Endodermal cell (in vitro differentiated cells): ENCODE data around the gene KDM1A. TPM values are rescaled to one million over a fixed set of nuclear protein-coding genes. Genes with fewer than 3 reads are reported as not detected.
A peak's percentile ranks its signal among the peaks of the same experiment; 100 is the strongest.

Experiments
- DNase-seq: peaks from one replicate; pipeline ENCODE4 v3.0.0-alpha.2; 2017
- H3K27ac ChIP-seq: 2 replicates; pipeline ENCODE4 v1.5.1; 2013; ENCODE audit warnings: mild to moderate bottlenecking, low read depth, low read length, moderate library complexity
- H3K27me3 ChIP-seq: 2 replicates; pipeline ENCODE4 v1.6.1; 2013; ENCODE audit warnings: mild to moderate bottlenecking, low read length, moderate library complexity; ENCODE audit not compliant: insufficient read depth, control insufficient read depth, poor library complexity, severe bottlenecking
- H3K36me3 ChIP-seq: 2 replicates; pipeline ENCODE4 v1.7.0; 2013; ENCODE audit warnings: mild to moderate bottlenecking, low read length, moderate library complexity; ENCODE audit not compliant: control insufficient read depth, insufficient read depth
- H3K4me1 ChIP-seq: one replicate; pipeline ENCODE4 v1.7.0; 2013; ENCODE audit warnings: low read length; ENCODE audit not compliant: control insufficient read depth, insufficient read depth
- H3K4me3 ChIP-seq: 2 replicates; pipeline ENCODE4 v1.5.1; 2013; ENCODE audit warnings: mild to moderate bottlenecking, low read length, moderate library complexity
- H3K9ac ChIP-seq: 2 replicates; pipeline ENCODE4 v1.6.1; 2013; ENCODE audit warnings: mild to moderate bottlenecking, low read length, moderate library complexity; ENCODE audit not compliant: poor library complexity, severe bottlenecking; ENCODE audit errors: extremely low read depth
- H3K9me3 ChIP-seq: 2 replicates; pipeline ENCODE4 v1.6.1; 2013; ENCODE audit warnings: mild to moderate bottlenecking, low read length, moderate library complexity; ENCODE audit not compliant: control insufficient read depth
- H3K27ac Mint-ChIP-seq: 2 replicates; pipeline ENCODE4 v1.8.0; 2020; ENCODE audit warnings: mixed read lengths
- H3K27me3 Mint-ChIP-seq: 2 replicates; pipeline ENCODE4 v1.8.0; 2021; ENCODE audit warnings: mild to moderate bottlenecking, mixed read lengths; ENCODE audit not compliant: insufficient read depth
- H3K36me3 Mint-ChIP-seq: 2 replicates; pipeline ENCODE4 v1.8.0; 2020; ENCODE audit warnings: low read depth, mixed read lengths
- H3K4me1 Mint-ChIP-seq: 2 replicates; pipeline ENCODE4 v1.8.0; 2020; ENCODE audit warnings: mixed read lengths
- H3K4me3 Mint-ChIP-seq: 2 replicates; pipeline ENCODE4 v1.8.0; 2020; ENCODE audit warnings: mild to moderate bottlenecking, moderate library complexity, mixed read lengths
- H3K9me3 Mint-ChIP-seq: 2 replicates; pipeline ENCODE4 v1.8.0; 2020; ENCODE audit warnings: mild to moderate bottlenecking, mixed read lengths
- WGBS, 2 experiments: methylation state at CpG; one replicate each; pipeline versions ENCODE4 v1.1.5 to v1.1.7; 2013; ENCODE audit warnings: missing lambda C conversion rate in 2 of 2, mixed read lengths in 1 of 2; ENCODE audit not compliant: insufficient coverage in 1 of 2, insufficient read length in 1 of 2; 5-methylcytosine and 5-hydroxymethylcytosine counted together
- total RNA-seq, 2 donors: library from RNA; stranded (reverse); fragmentation: NEBNext Ultra II Directional in 1 of 2; extraction: Animal tissue kit (Norgen Biotek cat#: 25700) in 1 of 2; gene quantifications; 2 replicates in 1 of 2; 3 replicates in 1 of 2; pipeline ENCODE4 v1.2.1, GENCODE V29; 2021
- TF ChIP-seq, protein P1 (sequence below): fragments of 200-600 bp; sonication (generic); conservative IDR thresholded peaks from 2 replicates; pipeline ENCODE4 v1.5.0; 2021; ENCODE audit warnings: antibody characterized with exemption, mild to moderate bottlenecking

The KDM1A gene
- total RNA-seq, 2 donors from 2014 or later = 153 to 204 TPM

DNA sequence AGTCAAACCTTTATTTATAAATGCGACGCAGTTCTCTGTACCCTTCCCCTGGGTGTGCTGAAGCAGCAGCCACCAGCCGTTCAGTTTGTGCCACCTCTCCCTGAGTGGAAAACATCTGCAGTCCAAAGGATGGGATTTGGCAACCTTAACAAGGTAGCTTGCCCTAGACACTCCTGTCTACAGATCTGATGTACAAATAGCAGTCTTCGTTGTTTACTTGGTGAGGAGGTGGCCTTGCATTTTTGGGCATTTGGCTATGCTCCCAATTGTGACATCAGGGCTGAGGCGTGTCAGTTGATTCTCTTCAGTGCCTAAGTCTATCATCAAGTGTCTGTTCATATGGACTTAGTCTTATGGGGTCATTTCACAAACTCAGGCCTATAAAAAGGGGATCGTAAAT is 59.8 kb downstream of the KDM1A start:
- H3K36me3 Mint-ChIP-seq = peaks cover 77% of the 10 kb centered on the region
- H3K4me3 Mint-ChIP-seq = no peak overlapping the region
- WGBS, 2 experiments = 94 to 96% methylated on average over 6 of the region's 6 CpGs

DNA sequence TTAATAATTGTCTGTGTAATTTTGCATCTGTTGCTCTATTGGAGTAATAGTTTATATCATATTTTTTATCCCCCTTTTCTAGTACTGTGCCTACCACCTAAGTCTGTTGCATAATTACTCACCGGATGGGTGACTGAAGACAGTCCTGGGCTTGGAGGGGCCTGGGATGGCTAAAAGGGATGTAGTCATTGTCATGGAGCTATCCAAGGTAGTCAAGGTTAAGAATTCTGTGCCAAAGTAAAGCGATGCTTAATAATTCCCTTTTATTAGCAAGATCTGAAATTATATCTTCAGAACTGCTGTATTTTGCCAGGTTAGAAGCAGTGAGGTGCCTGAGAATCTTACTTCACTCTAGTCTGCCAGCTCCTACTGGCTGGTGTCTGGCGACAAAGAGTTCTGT is 61.6 kb downstream of the KDM1A start:
- Histone ChIP-seq H3K4me1 (no peaks in the 10 kb centered on the region), H3K27me3 (no peaks in the 10 kb centered on the region), H3K9me3 (no peaks in the 10 kb centered on the region), H3K27ac (no peak overlapping the region), H3K4me3 (no peak overlapping the region), H3K36me3 (peaks cover 92% of the 10 kb centered on the region), H3K9ac (no peak overlapping the region)
- Mint-ChIP-seq H3K36me3 (peaks cover 80% of the 10 kb centered on the region), H3K9me3 (no peaks in the 10 kb centered on the region), H3K27me3 (no peaks in the 10 kb centered on the region), H3K4me3 (no peak overlapping the region), H3K27ac (peak overlapping the region; percentile 32), H3K4me1 (no peaks in the 10 kb centered on the region)
- no peak for DNase-seq
- TF ChIP-seq, protein P1, sequence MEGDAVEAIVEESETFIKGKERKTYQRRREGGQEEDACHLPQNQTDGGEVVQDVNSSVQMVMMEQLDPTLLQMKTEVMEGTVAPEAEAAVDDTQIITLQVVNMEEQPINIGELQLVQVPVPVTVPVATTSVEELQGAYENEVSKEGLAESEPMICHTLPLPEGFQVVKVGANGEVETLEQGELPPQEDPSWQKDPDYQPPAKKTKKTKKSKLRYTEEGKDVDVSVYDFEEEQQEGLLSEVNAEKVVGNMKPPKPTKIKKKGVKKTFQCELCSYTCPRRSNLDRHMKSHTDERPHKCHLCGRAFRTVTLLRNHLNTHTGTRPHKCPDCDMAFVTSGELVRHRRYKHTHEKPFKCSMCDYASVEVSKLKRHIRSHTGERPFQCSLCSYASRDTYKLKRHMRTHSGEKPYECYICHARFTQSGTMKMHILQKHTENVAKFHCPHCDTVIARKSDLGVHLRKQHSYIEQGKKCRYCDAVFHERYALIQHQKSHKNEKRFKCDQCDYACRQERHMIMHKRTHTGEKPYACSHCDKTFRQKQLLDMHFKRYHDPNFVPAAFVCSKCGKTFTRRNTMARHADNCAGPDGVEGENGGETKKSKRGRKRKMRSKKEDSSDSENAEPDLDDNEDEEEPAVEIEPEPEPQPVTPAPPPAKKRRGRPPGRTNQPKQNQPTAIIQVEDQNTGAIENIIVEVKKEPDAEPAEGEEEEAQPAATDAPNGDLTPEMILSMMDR = no peak
- 96 to 100% methylated on average over 2 to 3 of the region's 3 CpGs for WGBS, 2 experiments

More for the DNA sequence above, 59.8 kb downstream of the KDM1A start:
- Histone ChIP-seq H3K9ac (no peak overlapping the region), H3K4me1 (no peaks in the 10 kb centered on the region), H3K27ac (no peak overlapping the region), H3K4me3 (no peak overlapping the region), H3K27me3 (no peaks in the 10 kb centered on the region), H3K9me3 (no peaks in the 10 kb centered on the region), H3K36me3 (peaks cover 88% of the 10 kb centered on the region)
- H3K27ac Mint-ChIP-seq = no peak overlapping the region
- TF ChIP-seq, protein P1 = no peak
- no peak for DNase-seq
- no peaks in the 10 kb centered on the region for H3K27me3 Mint-ChIP-seq
- no peaks in the 10 kb centered on the region for H3K9me3 Mint-ChIP-seq
- H3K4me1 Mint-ChIP-seq = no peaks in the 10 kb centered on the region

DNA sequence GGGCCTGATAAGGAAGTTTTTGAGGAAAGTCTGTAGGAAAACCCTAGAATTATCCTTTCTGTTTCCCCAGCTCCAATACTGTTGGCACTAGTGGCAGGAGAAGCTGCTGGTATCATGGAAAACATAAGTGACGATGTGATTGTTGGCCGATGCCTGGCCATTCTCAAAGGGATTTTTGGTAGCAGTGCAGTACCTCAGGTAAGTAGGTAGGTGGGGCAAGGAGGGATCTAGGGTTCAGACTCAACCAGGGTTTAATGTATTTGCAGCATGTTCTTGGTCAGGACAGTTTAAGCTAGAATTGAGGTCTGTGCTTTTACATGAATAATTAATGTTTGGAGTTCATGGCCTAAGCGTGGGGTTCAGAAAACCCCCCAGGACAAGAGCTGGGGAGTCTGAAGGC is 62.1 kb downstream of the KDM1A start:
- Histone ChIP-seq H3K4me3 (no peak overlapping the region), H3K9ac (no peak overlapping the region), H3K27me3 (no peaks in the 10 kb centered on the region), H3K9me3 (no peaks in the 10 kb centered on the region), H3K36me3 (peaks cover 92% of the 10 kb centered on the region), H3K4me1 (no peaks in the 10 kb centered on the region), H3K27ac (no peak overlapping the region)
- TF ChIP-seq, protein P1 = peak; percentile 71
- Mint-ChIP-seq H3K27ac (peak overlapping the region; percentile 32), H3K27me3 (no peaks in the 10 kb centered on the region), H3K36me3 (peaks cover 81% of the 10 kb centered on the region), H3K4me3 (no peak overlapping the region), H3K9me3 (no peaks in the 10 kb centered on the region), H3K4me1 (no peaks in the 10 kb centered on the region)
- DNase-seq = peak; percentile 73
- WGBS, 2 experiments = 91 to 92% methylated on average over 3 of the region's 3 CpGs
